ENCODE results near the gene MYL12A.

DNA sequence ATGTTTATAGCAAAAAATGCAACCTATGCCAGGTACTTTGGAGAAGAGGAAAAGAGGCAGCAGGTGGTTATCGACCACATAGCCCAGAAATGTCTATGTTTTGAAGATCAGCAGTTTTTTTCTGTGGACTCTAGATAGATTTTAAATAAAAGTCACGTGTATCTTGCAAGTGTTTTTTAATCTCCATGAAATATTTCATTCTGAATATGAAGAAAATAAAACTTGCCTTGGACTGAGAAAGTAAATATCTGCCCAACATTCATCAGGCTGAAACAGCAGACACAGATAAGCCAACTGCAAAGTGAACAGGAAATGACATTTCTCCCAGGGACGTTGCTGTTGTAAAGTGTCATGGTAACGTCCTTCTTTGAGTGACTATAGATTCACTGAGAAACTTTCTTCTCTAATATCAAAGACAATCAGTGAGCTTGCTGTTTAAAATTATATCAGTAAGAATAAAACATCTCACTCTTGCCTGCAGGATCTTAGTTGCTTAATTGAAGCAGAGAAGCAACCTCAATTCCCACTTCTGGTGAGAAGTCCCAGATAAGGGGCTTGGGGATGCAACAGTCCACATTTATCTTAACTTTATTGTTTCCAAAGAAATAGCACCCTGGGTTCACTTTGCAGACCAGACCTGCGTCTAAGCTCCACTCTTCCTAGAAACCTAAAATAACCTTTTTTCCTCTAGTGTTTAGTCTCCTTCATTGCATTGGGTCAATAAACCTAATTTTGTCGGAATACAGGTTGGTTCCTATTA lies 34.1 kb upstream of the MYL12A start:
- TF ChIP-seq, protein P1, sequence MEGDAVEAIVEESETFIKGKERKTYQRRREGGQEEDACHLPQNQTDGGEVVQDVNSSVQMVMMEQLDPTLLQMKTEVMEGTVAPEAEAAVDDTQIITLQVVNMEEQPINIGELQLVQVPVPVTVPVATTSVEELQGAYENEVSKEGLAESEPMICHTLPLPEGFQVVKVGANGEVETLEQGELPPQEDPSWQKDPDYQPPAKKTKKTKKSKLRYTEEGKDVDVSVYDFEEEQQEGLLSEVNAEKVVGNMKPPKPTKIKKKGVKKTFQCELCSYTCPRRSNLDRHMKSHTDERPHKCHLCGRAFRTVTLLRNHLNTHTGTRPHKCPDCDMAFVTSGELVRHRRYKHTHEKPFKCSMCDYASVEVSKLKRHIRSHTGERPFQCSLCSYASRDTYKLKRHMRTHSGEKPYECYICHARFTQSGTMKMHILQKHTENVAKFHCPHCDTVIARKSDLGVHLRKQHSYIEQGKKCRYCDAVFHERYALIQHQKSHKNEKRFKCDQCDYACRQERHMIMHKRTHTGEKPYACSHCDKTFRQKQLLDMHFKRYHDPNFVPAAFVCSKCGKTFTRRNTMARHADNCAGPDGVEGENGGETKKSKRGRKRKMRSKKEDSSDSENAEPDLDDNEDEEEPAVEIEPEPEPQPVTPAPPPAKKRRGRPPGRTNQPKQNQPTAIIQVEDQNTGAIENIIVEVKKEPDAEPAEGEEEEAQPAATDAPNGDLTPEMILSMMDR (IDR thresholded peaks at IDR 0.05): no peak
- no peak for TF ChIP-seq POLR2A (IDR thresholded peaks at IDR 0.05)
- TF ChIP-seq EP300 (IDR thresholded peaks at IDR 0.05): no peak
